A549 (cell line): Measurements from ENCODE around the gene DCP1A. TPM values are rescaled to one million over a fixed set of nuclear protein-coding genes. Genes with fewer than 3 reads are reported as not detected.
A peak's percentile ranks its signal among the peaks of the same experiment; 100 is the strongest.

ENCODE experiments used
- ATAC-seq, 2 experiments: fragments of 200-7000 bp in 1 of 2; fragments of >200 bp in 1 of 2; cut with Nextera tagmentation in 1 of 2; cut with Tn5 transposase in 1 of 2; 3 replicates each; pipeline versions ENCODE4 v1.8.0 to v1.9.1; 2018 to 2020; ENCODE audit warnings: mild to moderate bottlenecking in 1 of 2, moderate library complexity in 1 of 2
- CTCF ChIA-PET: fragments of 300-600 bp; sonication (Branson Sonifier 250); formaldehyde crosslinking; extraction: SDS; loops from one replicate; lab custom pipeline; 2021; ENCODE audit warnings: antibody characterized with exemption, inconsistent platforms; lab: Yijun Ruan, JAX
- POLR2A ChIA-PET: fragments of 350-600 bp; formaldehyde crosslinking; extraction: SDS; loops from one replicate; lab custom pipeline; 2021; ENCODE audit warnings: antibody characterized with exemption, inconsistent platforms; lab: Yijun Ruan, JAX
- DNase-seq, 2 experiments: peaks; one replicate each; pipeline versions ENCODE4 v3.0.0 to v3.0.0-alpha.2; 2011 to 2016; ENCODE audit warnings: low read depth in 1 of 2, low spot score in 1 of 2
- FAIRE-seq: peaks from 2 replicates; lab custom pipeline; 2011; peaks lifted over from hg19 to GRCh38; lab: Jason Lieb, UNC
- H3K27ac ChIP-seq, 2 experiments: fragments of >200 bp; sonication (Bioruptor Twin); formaldehyde crosslinking; 3 replicates each; pipeline ENCODE4 v1.5.1; 2016 to 2017
- H3K4me1 ChIP-seq: fragments of >200 bp; sonication (Bioruptor Twin); formaldehyde crosslinking; 3 replicates; pipeline ENCODE4 v1.6.1; 2016
- H3K4me2 ChIP-seq: fragments of >200 bp; sonication (Bioruptor Twin); formaldehyde crosslinking; 3 replicates; pipeline ENCODE4 v1.6.1; 2016
- H3K4me3 ChIP-seq: fragments of >200 bp; sonication (Bioruptor Twin); formaldehyde crosslinking; 3 replicates; pipeline ENCODE4 v1.5.1; 2016
- H3K9me3 ChIP-seq: fragments of >200 bp; sonication (Bioruptor Twin); formaldehyde crosslinking; 3 replicates; pipeline ENCODE4 v1.6.1; 2016
- BHLHE40 ChIP-seq: IDR thresholded peaks from 2 replicates; pipeline ENCODE4 v1.6.1; 2012; ENCODE audit warnings: low read depth, low read length, inconsistent platforms
- CHD2 ChIP-seq: fragments of 150-350 bp; IDR thresholded peaks from 2 replicates; pipeline ENCODE4 v1.6.1; 2014; ENCODE audit warnings: low read length; ENCODE audit not compliant: partially characterized antibody
- CHD4 ChIP-seq: fragments of 200-600 bp; sonication (generic); IDR thresholded peaks from 2 replicates; pipeline ENCODE4 v1.6.1; 2016; ENCODE audit warnings: antibody characterized with exemption, mild to moderate bottlenecking, borderline replicate concordance
- EP300 ChIP-seq, 2 experiments: fragments of >200 bp; sonication (Bioruptor Twin); formaldehyde crosslinking; IDR thresholded peaks; 2 replicates in 1 of 2; 3 replicates in 1 of 2; pipeline ENCODE4 v1.6.1; 2016 to 2017
- FOSB ChIP-seq: fragments of 250-450 bp; sonication (Bioruptor Pico); IDR thresholded peaks from 2 replicates; pipeline ENCODE4 v1.5.0; 2020; ENCODE audit warnings: mild to moderate bottlenecking, moderate library complexity
- FOSL2 ChIP-seq, 2 experiments: fragments of 450-650 bp in 1 of 2; fragments of >200 bp in 1 of 2; sonication (Bioruptor Twin) in 1 of 2; formaldehyde crosslinking; IDR thresholded peaks; 2 replicates each; pipeline versions ENCODE4 v1.5.0 to v1.6.1; 2016 to 2020; ENCODE audit warnings: mild to moderate bottlenecking in 1 of 2, moderate library complexity in 1 of 2
- FOXS1 ChIP-seq: fragments of 250-450 bp; sonication (Bioruptor Pico); IDR thresholded peaks from 2 replicates; pipeline ENCODE4 v1.5.0; 2020; ENCODE audit warnings: mild to moderate bottlenecking, moderate library complexity
- GATA3 ChIP-seq: IDR thresholded peaks from 2 replicates; pipeline ENCODE4 v1.6.1; 2012; ENCODE audit warnings: borderline replicate concordance
- HOXB13 ChIP-seq: fragments of 250-450 bp; sonication (Bioruptor Pico); IDR thresholded peaks from 2 replicates; pipeline ENCODE4 v1.5.0; 2020; ENCODE audit warnings: low read depth, mild to moderate bottlenecking, moderate library complexity
- HOXB5 ChIP-seq: fragments of 250-450 bp; sonication (Bioruptor Pico); IDR thresholded peaks from 2 replicates; pipeline ENCODE4 v1.5.0; 2020; ENCODE audit warnings: mild to moderate bottlenecking, moderate library complexity
- JUN ChIP-seq, 2 experiments: fragments of >200 bp; sonication (Bioruptor Twin); formaldehyde crosslinking; IDR thresholded peaks; 2 replicates in 1 of 2; 3 replicates in 1 of 2; pipeline ENCODE4 v1.6.1; 2016 to 2017
- JUNB ChIP-seq: fragments of >200 bp; sonication (Bioruptor Twin); formaldehyde crosslinking; IDR thresholded peaks from 2 replicates; pipeline ENCODE4 v1.6.1; 2016
- KDM1A ChIP-seq: fragments of 200-600 bp; sonication (generic); IDR thresholded peaks from 2 replicates; pipeline ENCODE4 v1.6.1; 2016; ENCODE audit warnings: low read depth, mild to moderate bottlenecking
- MAFK ChIP-seq: fragments of 450-650 bp; IDR thresholded peaks from 2 replicates; pipeline ENCODE4 v1.6.1; 2014; ENCODE audit not compliant: partially characterized antibody
- NFE2L2 ChIP-seq: fragments of 150-350 bp; conservative IDR thresholded peaks from 2 replicates; pipeline ENCODE4 v1.6.1; 2014; ENCODE audit warnings: low read length
- RAD21 ChIP-seq, 2 experiments: fragments of >200 bp in 1 of 2; sonication (Bioruptor Twin) in 1 of 2; formaldehyde crosslinking in 1 of 2; IDR thresholded peaks in 1 of 2; conservative IDR thresholded peaks in 1 of 2; 2 replicates in 1 of 2; 3 replicates in 1 of 2; pipeline ENCODE4 v1.6.1; 2012 to 2018; ENCODE audit warnings: inconsistent platforms in 1 of 2
- SMC3 ChIP-seq: fragments of >200 bp; sonication (Bioruptor Twin); formaldehyde crosslinking; IDR thresholded peaks from 3 replicates; pipeline ENCODE4 v1.6.1; 2018; ENCODE audit warnings: inconsistent platforms
- TP53 ChIP-seq: fragments of 250-450 bp; sonication (Bioruptor Pico); IDR thresholded peaks from 2 replicates; pipeline ENCODE4 v1.5.0; 2021; ENCODE audit warnings: mild to moderate bottlenecking, moderate library complexity
- ZFP36 ChIP-seq: fragments of 450-650 bp; IDR thresholded peaks from 2 replicates; pipeline ENCODE4 v1.6.1; 2014; ENCODE audit warnings: borderline replicate concordance; ENCODE audit not compliant: partially characterized antibody
- ZNF302 ChIP-seq: fragments of 250-450 bp; sonication (Bioruptor Pico); IDR thresholded peaks from 2 replicates; pipeline ENCODE4 v1.9.0; 2021; ENCODE audit warnings: inconsistent platforms, mild to moderate bottlenecking, moderate library complexity
- ZSCAN20 ChIP-seq: fragments of 250-450 bp; sonication (Bioruptor Pico); IDR thresholded peaks from 2 replicates; pipeline ENCODE4 v1.8.0; 2022; ENCODE audit warnings: mild to moderate bottlenecking, moderate library complexity
- WGBS: methylation state at CpG from one replicate; pipeline ENCODE4 v1.1.6; 2017; ENCODE audit errors: missing lambda C conversion rate; 5-methylcytosine and 5-hydroxymethylcytosine counted together
- polyA plus RNA-seq, 4 experiments: library from polyadenylated mRNA; depleted of rRNA in 3 of 4; stranded (reverse); fragments of >200 nt; fragmentation: RNase III in 1 of 4; extraction: RNeasy Plus Mini Kit Qiagen cat#74134 plus additional on column Dnase treatment in 1 of 4; gene quantifications; 2 replicates in 3 of 4; 3 replicates in 1 of 4; pipeline ENCODE4 v1.2.3, GENCODE V29; 2011 to 2017
- TF ChIP-seq, protein P1 (sequence below): fragments of 450-650 bp; IDR thresholded peaks from 2 replicates; pipeline ENCODE4 v1.6.1; 2014; ENCODE audit warnings: antibody characterized with exemption
- TF ChIP-seq, protein P2 (sequence below): IDR thresholded peaks from 2 replicates; pipeline ENCODE4 v1.6.1; 2012
- TF ChIP-seq, protein P3 (sequence below): fragments of >200 bp; sonication (Bioruptor Twin); formaldehyde crosslinking; IDR thresholded peaks from 2 replicates; pipeline ENCODE4 v1.6.1; 2016
- TF ChIP-seq, protein P4 (sequence below): IDR thresholded peaks from 2 replicates; pipeline ENCODE4 v1.6.1; 2012; ENCODE audit warnings: low read depth, borderline replicate concordance
- TF ChIP-seq, protein P5 (sequence below): fragments of >200 bp; sonication (Bioruptor Twin); formaldehyde crosslinking; IDR thresholded peaks from 3 replicates; pipeline ENCODE4 v1.5.1; 2016
- TF ChIP-seq, protein P6 (sequence below): fragments of 250-450 bp; sonication (Bioruptor Pico); IDR thresholded peaks from 2 replicates; pipeline ENCODE4 v1.5.0; 2021; ENCODE audit warnings: mild to moderate bottlenecking, moderate library complexity, borderline replicate concordance
- TF ChIP-seq, protein P7 (sequence below): fragments of 250-450 bp; sonication (Bioruptor Pico); IDR thresholded peaks from 2 replicates; pipeline ENCODE4 v1.5.0; 2020; ENCODE audit warnings: low read depth, mild to moderate bottlenecking, moderate library complexity

DCP1A gene
- polyA plus RNA-seq, 2 of the 4 experiments (the other 2 are of a cell fraction), result 7.3 to 27.4 TPM

DNA sequence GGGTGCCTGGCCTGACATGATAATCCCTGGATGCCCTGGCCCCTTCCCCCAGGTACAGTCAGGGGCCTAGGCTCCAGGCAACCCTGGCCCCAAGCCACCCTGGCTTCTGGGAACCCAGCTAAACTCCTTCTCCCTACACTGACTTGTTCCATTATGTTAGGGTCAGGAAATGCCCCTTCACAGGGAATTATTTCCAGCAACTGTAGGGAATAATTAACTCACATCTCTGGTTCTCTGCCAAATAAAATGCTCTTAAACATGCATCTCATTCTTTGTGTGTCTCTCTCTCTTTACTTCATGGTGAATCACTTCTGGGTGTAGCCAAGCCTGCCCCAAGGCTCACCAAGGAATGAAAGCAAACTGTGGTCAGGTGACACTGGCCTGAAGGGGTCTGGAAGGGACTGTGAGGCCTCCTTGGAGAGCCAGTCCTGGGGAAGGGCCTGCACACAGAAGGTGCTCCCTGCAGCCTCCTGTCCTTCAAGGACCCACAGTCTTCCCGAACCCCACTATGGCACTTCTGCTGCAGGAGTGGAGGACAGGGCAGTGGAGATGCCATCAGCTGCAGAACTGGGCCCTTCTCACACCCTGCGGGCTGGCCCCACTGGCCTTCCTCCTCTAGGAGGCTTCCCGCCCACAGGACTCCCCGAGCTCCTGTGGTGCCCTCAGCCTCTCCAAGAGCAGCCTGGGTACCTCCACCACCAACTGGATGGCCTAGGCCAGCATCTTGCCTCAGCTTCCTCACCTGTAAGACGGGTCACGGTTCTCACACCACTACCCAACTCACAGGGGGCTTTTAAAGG is 109.1 kb downstream of the DCP1A start (continued):
- TF ChIP-seq, protein P1, sequence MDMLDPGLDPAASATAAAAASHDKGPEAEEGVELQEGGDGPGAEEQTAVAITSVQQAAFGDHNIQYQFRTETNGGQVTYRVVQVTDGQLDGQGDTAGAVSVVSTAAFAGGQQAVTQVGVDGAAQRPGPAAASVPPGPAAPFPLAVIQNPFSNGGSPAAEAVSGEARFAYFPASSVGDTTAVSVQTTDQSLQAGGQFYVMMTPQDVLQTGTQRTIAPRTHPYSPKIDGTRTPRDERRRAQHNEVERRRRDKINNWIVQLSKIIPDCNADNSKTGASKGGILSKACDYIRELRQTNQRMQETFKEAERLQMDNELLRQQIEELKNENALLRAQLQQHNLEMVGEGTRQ, result peak; percentile 83
- TF ChIP-seq EP300 (IDR thresholded peaks at IDR 0.05), result peak; percentile 77 to 78; a peak in 2 of 5 replicates
- TF ChIP-seq, protein P2, sequence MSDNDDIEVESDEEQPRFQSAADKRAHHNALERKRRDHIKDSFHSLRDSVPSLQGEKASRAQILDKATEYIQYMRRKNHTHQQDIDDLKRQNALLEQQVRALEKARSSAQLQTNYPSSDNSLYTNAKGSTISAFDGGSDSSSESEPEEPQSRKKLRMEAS, result peak; percentile 71; the same call in 1 of the 2 replicates
- no peak for TF ChIP-seq HOXB5 (CRISPR knock-in tag)
- TF ChIP-seq FOSL2 (IDR thresholded peaks at IDR 0.05), result peak; percentile 54
- peak; percentile 92 for TF ChIP-seq FOSL2 (CRISPR knock-in tag; IDR thresholded peaks at IDR 0.05)
- TF ChIP-seq JUNB, result peak; percentile 66
- no peak for TF ChIP-seq ZSCAN20 (CRISPR knock-in tag)
- TF ChIP-seq CHD2, result no peak
- TF ChIP-seq SMC3, result no peak
- TF ChIP-seq KDM1A, result no peak
- TF ChIP-seq GATA3, result peak; percentile 76; the same call in 1 of the 2 replicates
- TF ChIP-seq BHLHE40, result no peak
- TF ChIP-seq CHD4, result no peak
- TF ChIP-seq, protein P3, sequence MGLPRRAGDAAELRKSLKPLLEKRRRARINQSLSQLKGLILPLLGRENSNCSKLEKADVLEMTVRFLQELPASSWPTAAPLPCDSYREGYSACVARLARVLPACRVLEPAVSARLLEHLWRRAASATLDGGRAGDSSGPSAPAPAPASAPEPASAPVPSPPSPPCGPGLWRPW, result no peak
- no peak for TF ChIP-seq ZFP36

DNA sequence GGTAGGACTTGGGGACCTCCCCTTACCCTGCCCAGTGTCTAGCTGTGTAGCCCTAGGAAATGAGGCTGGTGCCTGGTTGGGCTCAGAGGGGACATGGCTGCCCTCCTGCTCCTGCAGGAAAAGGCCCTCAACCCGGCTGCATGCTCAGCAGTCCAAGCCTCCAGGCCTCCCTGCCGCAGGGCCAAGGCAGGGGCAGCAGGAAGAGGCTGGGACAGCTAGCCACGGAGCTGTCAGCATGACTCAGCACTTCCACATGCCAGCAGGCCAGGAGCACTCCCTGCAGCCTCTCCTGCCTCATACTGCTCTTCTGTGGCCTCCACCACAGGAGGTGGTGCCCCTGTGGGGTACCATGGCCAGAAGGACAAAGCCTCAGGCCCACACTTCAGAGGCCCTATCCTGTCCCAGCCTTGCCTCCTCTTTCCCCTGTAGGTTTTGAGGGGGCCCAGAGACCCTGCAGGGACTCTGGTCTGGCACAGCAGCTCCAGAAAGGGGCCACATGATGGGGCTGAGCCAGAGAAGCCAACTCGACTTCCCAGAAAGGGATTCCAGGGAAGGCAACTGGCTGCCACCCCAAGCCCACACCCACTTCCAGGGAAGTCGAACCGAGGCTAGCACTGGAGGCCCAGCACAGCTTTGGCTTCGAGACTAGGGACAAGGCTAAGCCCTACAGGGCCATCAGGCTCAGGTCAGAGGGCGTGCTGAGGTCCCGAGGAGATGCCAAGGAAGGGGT is 111.1 kb downstream of the DCP1A start:
- POLR2A ChIA-PET, result no interaction called here
- peak; percentile 55 to 84 for DNase-seq
- Histone ChIP-seq H3K4me2 (peak overlapping the region; percentile 77), H3K9me3 (no peaks in the 10 kb centered on the region), H3K27ac (peak overlapping the region; percentile 100), H3K4me1 (peaks cover 97% of the 10 kb centered on the region), H3K4me3 (peak overlapping the region; percentile 18; the same call in 1 of the 3 replicates)
- 13% methylated on average over 7 of the region's 9 CpGs for WGBS
- FAIRE-seq, result peak; percentile 36
- CTCF ChIA-PET, result interaction anchor here (1.1 to 7.7 kb wide), 2 partner anchors 10 to 14 kb away, joined by 3 to 69 read pairs; no protein-coding TSS in a partner anchor
- TF ChIP-seq HOXB5 (CRISPR knock-in tag), result peak; percentile 70; the same call in 1 of the 2 replicates
- TF ChIP-seq, protein P2, result peak; percentile 89
- TF ChIP-seq, protein P4, sequence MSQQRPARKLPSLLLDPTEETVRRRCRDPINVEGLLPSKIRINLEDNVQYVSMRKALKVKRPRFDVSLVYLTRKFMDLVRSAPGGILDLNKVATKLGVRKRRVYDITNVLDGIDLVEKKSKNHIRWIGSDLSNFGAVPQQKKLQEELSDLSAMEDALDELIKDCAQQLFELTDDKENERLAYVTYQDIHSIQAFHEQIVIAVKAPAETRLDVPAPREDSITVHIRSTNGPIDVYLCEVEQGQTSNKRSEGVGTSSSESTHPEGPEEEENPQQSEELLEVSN, result peak; percentile 62; the same call in 1 of the 2 replicates
- no peak for TF ChIP-seq FOSL2 (IDR thresholded peaks at IDR 0.05)
- TF ChIP-seq FOSL2 (CRISPR knock-in tag; IDR thresholded peaks at IDR 0.05), result peak; percentile 58
- peak; percentile 51; the same call in 1 of the 2 replicates for TF ChIP-seq ZNF302 (CRISPR knock-in tag)
- peak; percentile 11; the same call in 1 of the 2 replicates for TF ChIP-seq TP53
- TF ChIP-seq NFE2L2, result peak; percentile 99
- TF ChIP-seq, protein P5, sequence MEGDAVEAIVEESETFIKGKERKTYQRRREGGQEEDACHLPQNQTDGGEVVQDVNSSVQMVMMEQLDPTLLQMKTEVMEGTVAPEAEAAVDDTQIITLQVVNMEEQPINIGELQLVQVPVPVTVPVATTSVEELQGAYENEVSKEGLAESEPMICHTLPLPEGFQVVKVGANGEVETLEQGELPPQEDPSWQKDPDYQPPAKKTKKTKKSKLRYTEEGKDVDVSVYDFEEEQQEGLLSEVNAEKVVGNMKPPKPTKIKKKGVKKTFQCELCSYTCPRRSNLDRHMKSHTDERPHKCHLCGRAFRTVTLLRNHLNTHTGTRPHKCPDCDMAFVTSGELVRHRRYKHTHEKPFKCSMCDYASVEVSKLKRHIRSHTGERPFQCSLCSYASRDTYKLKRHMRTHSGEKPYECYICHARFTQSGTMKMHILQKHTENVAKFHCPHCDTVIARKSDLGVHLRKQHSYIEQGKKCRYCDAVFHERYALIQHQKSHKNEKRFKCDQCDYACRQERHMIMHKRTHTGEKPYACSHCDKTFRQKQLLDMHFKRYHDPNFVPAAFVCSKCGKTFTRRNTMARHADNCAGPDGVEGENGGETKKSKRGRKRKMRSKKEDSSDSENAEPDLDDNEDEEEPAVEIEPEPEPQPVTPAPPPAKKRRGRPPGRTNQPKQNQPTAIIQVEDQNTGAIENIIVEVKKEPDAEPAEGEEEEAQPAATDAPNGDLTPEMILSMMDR, result no peak
- peak; percentile 44 to 49; a peak in 2 of 5 replicates for TF ChIP-seq JUN (IDR thresholded peaks at IDR 0.05)
- 0 out of 2 replicates have a peak, but pooled peaks have one; percentile 33 for TF ChIP-seq GATA3
- TF ChIP-seq, protein P6, sequence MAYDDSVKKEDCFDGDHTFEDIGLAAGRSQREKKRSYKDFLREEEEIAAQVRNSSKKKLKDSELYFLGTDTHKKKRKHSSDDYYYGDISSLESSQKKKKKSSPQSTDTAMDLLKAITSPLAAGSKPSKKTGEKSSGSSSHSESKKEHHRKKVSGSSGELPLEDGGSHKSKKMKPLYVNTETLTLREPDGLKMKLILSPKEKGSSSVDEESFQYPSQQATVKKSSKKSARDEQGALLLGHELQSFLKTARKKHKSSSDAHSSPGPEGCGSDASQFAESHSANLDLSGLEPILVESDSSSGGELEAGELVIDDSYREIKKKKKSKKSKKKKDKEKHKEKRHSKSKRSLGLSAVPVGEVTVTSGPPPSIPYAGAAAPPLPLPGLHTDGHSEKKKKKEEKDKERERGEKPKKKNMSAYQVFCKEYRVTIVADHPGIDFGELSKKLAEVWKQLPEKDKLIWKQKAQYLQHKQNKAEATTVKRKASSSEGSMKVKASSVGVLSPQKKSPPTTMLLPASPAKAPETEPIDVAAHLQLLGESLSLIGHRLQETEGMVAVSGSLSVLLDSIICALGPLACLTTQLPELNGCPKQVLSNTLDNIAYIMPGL (CRISPR knock-in tag), result no peak
- peak; percentile 64; the same call in 1 of the 2 replicates for TF ChIP-seq FOXS1 (CRISPR knock-in tag)
- TF ChIP-seq FOSB (CRISPR knock-in tag), result no peak
- TF ChIP-seq RAD21 (conservative IDR thresholded peaks at IDR 0.05 in 1 of 2, IDR thresholded peaks at IDR 0.05 in 1 of 2), result peak in 1 of 2 experiments; percentile 3; a peak in 1 of 5 replicates
- no peak for TF ChIP-seq KDM1A
- TF ChIP-seq HOXB13 (CRISPR knock-in tag), result peak; percentile 71
- peak; percentile 100 for TF ChIP-seq MAFK
- TF ChIP-seq, protein P7, sequence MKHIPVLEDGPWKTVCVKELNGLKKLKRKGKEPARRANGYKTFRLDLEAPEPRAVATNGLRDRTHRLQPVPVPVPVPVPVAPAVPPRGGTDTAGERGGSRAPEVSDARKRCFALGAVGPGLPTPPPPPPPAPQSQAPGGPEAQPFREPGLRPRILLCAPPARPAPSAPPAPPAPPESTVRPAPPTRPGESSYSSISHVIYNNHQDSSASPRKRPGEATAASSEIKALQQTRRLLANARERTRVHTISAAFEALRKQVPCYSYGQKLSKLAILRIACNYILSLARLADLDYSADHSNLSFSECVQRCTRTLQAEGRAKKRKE (CRISPR knock-in tag), result peak; percentile 71; the same call in 1 of the 2 replicates
- peak; percentile 26 to 51; a peak in 5 of 6 replicates for ATAC-seq
